Activated T-cell treated with anti-CD3 and anti-CD28 coated beads, Interleukin-2, amount 50 U/mL, for 72 hours (primary cell): ENCODE results near the gene TSPAN6. TPM values are rescaled to one million over a fixed set of nuclear protein-coding genes. Genes with fewer than 3 reads are reported as not detected.
A peak's percentile ranks its signal among the peaks of the same experiment; 100 is the strongest.

Source experiments
- ATAC-seq, 2 donors: fragments of 150-1000 bp; cut with Tn5 transposase; replicated peaks in 1 of 2; 2 replicates each; pipeline ENCODE4 v1.10.0; 2021; ENCODE audit warnings: moderate library complexity in 2 of 2, mild to moderate bottlenecking in 1 of 2
- DNase-seq, 2 donors: peaks; one replicate each; pipeline ENCODE4 v3.0.0; 2021 to 2022; ENCODE audit warnings: mixed read lengths in 1 of 2
- H3K27ac Mint-ChIP-seq: one replicate; pipeline ENCODE4 v1.8.0; 2022; ENCODE audit warnings: mild to moderate bottlenecking, moderate library complexity, mixed read lengths
- H3K27me3 Mint-ChIP-seq: one replicate; pipeline ENCODE4 v1.8.0; 2022; ENCODE audit warnings: low read depth, mixed read lengths
- H3K36me3 Mint-ChIP-seq, 2 donors: one replicate each; pipeline ENCODE4 v1.8.0; 2022; ENCODE audit warnings: mixed read lengths in 2 of 2, mild to moderate bottlenecking in 1 of 2; ENCODE audit not compliant: insufficient read depth in 2 of 2
- H3K4me1 Mint-ChIP-seq: one replicate; pipeline ENCODE4 v1.8.0; 2022; ENCODE audit warnings: low read depth, mixed read lengths
- H3K4me3 Mint-ChIP-seq, 2 donors: one replicate each; pipeline ENCODE4 v1.8.0; 2022; ENCODE audit warnings: mild to moderate bottlenecking in 2 of 2, mixed read lengths in 2 of 2, moderate library complexity in 2 of 2
- H3K9me3 Mint-ChIP-seq, 2 donors: one replicate each; pipeline ENCODE4 v1.8.0; 2022; ENCODE audit warnings: mixed read lengths in 2 of 2
- total RNA-seq, 2 donors: library from RNA; stranded (reverse); gene quantifications; one replicate each; pipeline ENCODE4 v1.2.3, GENCODE V29; 2022

The TSPAN6 gene
- total RNA-seq, 2 donors from 2014 or later: 0.43 TPM; not detected in 1

DNA sequence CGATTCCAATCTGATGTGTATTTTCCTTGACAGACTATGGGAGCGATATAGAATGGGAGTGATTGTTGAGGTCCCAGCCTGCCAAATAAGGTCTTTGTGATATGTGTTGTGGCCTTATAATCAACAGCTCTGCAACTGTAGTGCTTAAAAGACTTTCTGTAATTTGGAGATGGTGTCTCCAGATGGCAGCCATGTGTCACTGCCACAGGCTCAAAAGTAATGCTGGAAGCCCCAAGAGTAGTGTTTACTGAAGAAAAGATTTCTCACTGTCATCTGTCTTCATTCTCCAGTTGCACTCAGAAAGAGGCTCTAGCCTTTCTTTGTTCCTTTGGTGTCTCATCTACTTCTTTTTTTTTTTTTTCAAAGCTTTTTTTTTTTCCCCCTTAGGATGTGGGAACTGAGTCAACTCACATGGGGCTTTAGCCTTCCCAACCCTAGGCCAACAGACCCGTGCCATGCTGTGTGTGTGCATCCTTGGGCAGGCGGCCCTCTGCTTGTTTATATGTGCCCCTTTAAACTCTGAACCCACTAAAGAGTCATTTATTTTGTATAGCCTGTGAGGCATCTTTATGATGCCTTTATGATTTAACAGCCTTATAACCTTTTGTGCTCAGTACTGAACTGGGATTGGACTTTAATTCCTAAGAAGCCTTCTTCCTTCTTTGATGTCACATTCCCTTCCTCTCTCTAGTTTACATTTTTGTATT is 23.0 kb upstream of the TSPAN6 start:
- peaks cover 40% of the 10 kb centered on the region for H3K27me3 Mint-ChIP-seq

DNA sequence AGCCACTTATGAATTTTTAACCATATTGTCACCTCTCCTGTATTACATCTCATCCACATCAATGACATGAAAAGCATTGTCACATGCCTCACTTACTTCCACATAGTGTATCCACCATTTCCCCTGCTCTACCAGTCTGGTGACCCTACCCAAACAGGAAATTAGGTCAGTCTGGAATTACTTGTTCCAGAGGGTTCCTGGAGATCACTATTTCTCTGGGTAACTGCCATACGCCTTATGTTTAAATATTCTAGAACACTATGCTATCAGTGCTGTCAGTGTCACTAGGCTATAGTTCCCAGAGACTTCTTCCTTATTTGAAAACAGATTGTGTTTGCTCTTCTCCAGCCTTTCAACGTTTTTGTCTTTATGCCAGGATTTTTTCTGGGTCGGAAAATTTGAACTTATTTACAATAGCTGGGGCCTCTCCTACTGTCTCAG is 22.4 kb upstream of the TSPAN6 start:
- DNase-seq (no peak), ATAC-seq (no peak)
- H3K27ac Mint-ChIP-seq: no peak overlapping the region
- H3K36me3 Mint-ChIP-seq: no peaks in the 10 kb centered on the region
- H3K27me3 Mint-ChIP-seq: peaks cover 38% of the 10 kb centered on the region
- H3K4me1 Mint-ChIP-seq: no peaks in the 10 kb centered on the region
- no peaks in the 10 kb centered on the region for H3K9me3 Mint-ChIP-seq
- no peak overlapping the region for H3K4me3 Mint-ChIP-seq

More for the DNA sequence above, 23.0 kb upstream of the TSPAN6 start:
- no peak overlapping the region for H3K4me3 Mint-ChIP-seq
- no peaks in the 10 kb centered on the region for H3K36me3 Mint-ChIP-seq
- H3K9me3 Mint-ChIP-seq: no peaks in the 10 kb centered on the region
- no peak for DNase-seq
- H3K27ac Mint-ChIP-seq: no peak overlapping the region
- ATAC-seq: no peak
- H3K4me1 Mint-ChIP-seq: no peaks in the 10 kb centered on the region

DNA sequence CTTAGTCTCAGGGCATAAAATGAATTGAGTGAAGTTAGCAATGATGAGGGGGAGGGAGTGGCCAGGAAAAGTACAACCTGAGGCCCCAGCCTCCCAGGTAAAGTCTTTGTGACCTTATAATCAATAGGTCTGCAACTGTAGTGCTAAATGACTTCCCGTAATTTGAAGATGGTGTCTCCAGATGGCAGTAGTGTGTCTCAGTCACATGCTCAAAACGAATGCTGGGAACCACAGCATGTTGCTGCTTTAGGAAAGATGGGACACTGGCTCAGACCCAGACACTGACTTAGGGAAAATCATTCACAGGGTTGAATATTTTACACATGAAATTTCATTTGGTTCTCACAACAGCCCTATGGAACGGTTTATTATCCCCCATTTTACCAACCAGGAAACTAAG is 17.7 kb upstream of the TSPAN6 start:
- Mint-ChIP-seq H3K36me3 (no peaks in the 10 kb centered on the region), H3K4me3 (no peak overlapping the region), H3K27ac (no peak overlapping the region), H3K27me3 (peaks cover 39% of the 10 kb centered on the region), H3K4me1 (no peaks in the 10 kb centered on the region), H3K9me3 (no peaks in the 10 kb centered on the region)
- DNase-seq (no peak), ATAC-seq (no peak)

DNA sequence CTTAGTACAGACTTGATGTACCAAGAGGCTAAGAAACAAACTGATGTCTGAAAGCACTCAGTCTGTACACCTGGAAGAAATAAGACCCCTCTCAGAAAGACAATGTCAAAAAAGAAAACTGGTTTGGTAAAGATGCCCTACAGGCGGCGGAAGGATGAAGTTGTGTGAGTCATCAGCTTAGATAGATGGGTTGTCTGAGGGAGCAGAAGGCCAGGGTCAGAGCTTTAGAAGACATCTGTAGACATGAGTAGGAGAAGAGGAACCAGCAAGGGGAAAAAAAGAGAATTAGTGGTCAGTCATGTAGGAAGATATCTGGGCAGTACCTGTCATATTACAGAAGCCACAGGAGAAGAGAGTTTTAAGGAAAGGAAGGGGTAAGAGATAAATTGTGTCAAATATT is 15.7 kb upstream of the TSPAN6 start:
- DNase-seq: no peak
- no peaks in the 10 kb centered on the region for H3K36me3 Mint-ChIP-seq
- no peak overlapping the region for H3K4me3 Mint-ChIP-seq
- ATAC-seq: no peak
- H3K27ac Mint-ChIP-seq: no peak overlapping the region
- peaks cover 47% of the 10 kb centered on the region for H3K27me3 Mint-ChIP-seq
- no peaks in the 10 kb centered on the region for H3K9me3 Mint-ChIP-seq
- H3K4me1 Mint-ChIP-seq: no peaks in the 10 kb centered on the region

DNA sequence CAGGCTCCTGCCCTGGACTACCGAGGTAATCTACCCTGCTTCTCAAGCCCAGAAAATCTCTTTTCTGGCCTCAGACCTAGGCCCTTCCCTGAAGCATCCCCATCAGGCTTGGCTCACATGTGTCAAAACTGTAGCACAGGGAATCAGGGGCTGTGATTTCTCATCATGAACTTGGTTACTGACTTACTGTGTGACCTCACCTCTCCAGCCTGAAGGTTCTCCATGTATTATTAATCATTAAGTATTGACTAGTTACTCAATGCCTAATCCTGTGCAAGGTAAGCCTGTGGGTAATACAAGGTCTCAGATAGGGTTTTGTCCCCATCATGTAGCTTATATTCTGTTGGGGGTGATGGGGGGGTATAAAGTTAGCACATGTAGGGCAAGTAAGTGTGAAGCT is 14.2 kb upstream of the TSPAN6 start:
- Mint-ChIP-seq H3K4me1 (no peaks in the 10 kb centered on the region), H3K27ac (no peak overlapping the region), H3K9me3 (no peaks in the 10 kb centered on the region), H3K36me3 (no peaks in the 10 kb centered on the region), H3K27me3 (peaks cover 38% of the 10 kb centered on the region), H3K4me3 (no peak overlapping the region)
- DNase-seq (no peak), ATAC-seq (no peak)

DNA sequence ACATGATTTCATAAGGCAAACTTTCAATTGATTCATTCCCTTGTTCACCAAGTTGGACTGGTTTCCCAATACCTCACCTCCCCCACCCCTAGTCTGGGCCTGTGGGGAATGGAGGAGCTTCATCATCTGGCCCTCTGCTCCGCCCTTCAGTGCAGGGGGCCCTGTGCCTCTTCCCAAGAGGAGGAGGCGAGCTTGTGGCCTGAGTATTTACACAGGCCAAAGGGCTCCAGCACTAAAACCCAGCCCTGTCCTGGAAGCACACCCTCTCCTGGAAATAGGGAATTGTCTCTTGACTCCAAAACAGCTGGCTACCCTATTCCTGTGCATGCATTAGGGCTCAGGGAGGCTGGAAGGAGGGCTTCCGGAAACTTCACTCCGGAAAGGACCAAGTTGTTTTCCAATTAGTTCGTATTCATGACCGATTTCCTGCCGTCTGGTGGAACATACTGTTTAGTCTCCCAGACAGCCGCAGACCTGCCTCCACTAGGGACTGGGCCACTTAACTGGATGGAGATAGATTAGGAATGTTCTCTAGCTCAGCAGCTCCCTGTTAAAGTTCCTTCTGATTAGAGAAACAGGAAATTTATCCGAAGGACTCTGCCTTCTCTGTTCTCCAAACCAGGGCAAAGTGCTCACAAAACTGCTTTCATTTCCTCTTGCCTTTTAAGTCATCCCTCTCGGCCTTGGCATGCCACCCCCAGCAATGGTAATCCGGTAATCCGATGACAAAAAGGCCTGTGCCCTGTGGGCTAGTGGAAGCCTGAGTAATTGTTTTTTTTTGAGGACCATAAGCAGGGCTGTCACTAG is 13.1 kb upstream of the TSPAN6 start:
- DNase-seq (no peak), ATAC-seq (no peak)
- no peaks in the 10 kb centered on the region for H3K4me1 Mint-ChIP-seq
- no peak overlapping the region for H3K4me3 Mint-ChIP-seq
- no peak overlapping the region for H3K27ac Mint-ChIP-seq
- no peaks in the 10 kb centered on the region for H3K36me3 Mint-ChIP-seq
- no peaks in the 10 kb centered on the region for H3K9me3 Mint-ChIP-seq
- H3K27me3 Mint-ChIP-seq: peaks cover 44% of the 10 kb centered on the region

DNA sequence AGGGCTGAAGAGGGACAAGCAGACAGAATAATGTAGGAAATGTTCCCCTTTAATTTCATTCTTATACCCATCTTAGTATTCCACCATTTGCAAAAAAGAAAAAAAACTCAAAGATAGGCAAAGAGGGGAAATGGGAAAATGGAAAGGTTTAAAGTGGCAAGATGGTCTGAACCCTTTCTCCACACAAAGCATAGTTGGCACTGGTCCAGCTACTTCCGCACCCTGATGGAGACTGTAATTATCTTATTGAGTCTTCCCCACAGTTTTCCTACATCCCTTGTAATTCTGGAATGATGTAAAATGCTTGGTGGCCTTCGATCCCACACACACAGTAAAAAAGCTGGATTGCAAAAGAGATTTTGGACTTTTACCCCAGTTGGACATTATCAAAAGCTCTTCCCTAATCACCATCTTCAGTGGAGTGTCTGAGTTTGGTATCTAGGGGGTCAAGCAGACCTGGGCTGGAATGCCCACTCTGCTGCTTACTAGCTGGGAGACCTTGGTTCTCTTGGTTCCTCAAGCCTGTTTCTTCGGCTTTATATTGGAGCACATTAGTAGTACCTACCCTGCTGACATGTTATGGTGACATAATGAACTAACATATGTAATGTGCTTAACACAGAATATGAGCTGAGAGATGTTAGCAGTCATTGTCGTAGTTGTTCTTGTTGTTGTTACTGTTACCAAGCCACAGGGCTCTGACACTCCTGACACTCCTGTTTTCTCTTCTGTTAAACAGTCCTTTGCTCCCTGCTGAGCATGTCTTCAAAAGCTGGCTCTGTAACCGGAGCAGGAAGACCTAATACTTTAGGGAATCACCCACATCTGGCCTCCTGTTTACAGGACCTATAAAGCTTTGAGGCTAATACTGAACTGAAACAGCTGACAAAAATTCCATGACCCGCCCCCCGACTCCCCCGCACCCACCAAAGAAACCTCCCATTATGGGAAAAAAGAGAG is 12.1 kb upstream of the TSPAN6 start:
- no peaks in the 10 kb centered on the region for H3K9me3 Mint-ChIP-seq

DNA sequence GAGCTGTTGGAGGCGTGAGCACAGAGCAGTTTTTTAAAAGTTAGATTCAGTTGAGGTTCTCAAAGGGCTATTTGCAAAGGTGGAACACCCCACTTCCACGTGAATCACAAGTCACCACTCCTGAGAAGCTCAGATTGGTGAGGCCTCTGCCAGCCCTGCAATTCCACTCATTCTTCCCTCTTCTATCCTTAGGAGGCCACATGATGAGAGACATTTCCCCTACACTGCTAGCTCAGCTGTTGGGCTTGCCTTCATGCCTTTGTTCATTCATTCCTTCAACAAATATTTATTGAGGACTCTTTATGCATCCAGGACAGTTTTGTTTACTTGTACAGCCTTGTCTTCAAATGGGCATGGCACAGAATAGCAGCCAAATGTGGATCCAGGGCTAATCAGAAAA is 11.1 kb upstream of the TSPAN6 start:
- H3K36me3 Mint-ChIP-seq: no peaks in the 10 kb centered on the region
- no peak for DNase-seq
- H3K4me3 Mint-ChIP-seq: no peak overlapping the region
- H3K9me3 Mint-ChIP-seq: no peaks in the 10 kb centered on the region
- H3K27me3 Mint-ChIP-seq: peaks cover 50% of the 10 kb centered on the region
- H3K27ac Mint-ChIP-seq: no peak overlapping the region
- no peak for ATAC-seq
- H3K4me1 Mint-ChIP-seq: no peaks in the 10 kb centered on the region

More for the DNA sequence above, 12.1 kb upstream of the TSPAN6 start:
- no peak for ATAC-seq
- no peak for DNase-seq
- no peak overlapping the region for H3K27ac Mint-ChIP-seq
- no peaks in the 10 kb centered on the region for H3K36me3 Mint-ChIP-seq
- H3K4me3 Mint-ChIP-seq: no peak overlapping the region
- H3K27me3 Mint-ChIP-seq: peaks cover 53% of the 10 kb centered on the region
- no peaks in the 10 kb centered on the region for H3K4me1 Mint-ChIP-seq

DNA sequence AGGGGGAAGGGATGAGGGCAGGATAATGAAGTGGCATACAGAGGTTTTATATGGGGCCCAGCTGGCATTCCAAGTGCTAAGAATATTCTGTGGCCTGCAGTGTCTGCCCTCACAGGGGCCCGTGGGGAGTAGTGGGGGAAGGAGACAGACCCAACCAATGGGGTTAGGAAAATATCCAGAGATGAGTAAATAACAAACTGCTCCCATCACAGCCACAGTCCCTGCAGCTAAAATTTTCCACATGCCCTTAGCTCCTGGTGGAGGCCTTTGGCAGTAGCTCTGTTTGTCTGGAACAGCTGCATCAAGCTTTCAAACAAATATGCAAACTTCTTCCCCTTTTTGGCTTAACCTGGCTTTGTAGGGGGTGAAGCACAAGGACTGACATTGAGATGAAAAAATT is 10.5 kb upstream of the TSPAN6 start:
- Mint-ChIP-seq H3K4me1 (no peaks in the 10 kb centered on the region), H3K27me3 (peaks cover 50% of the 10 kb centered on the region), H3K4me3 (no peak overlapping the region), H3K27ac (no peak overlapping the region), H3K36me3 (no peaks in the 10 kb centered on the region), H3K9me3 (no peaks in the 10 kb centered on the region)
- ATAC-seq: no peak
- no peak for DNase-seq

DNA sequence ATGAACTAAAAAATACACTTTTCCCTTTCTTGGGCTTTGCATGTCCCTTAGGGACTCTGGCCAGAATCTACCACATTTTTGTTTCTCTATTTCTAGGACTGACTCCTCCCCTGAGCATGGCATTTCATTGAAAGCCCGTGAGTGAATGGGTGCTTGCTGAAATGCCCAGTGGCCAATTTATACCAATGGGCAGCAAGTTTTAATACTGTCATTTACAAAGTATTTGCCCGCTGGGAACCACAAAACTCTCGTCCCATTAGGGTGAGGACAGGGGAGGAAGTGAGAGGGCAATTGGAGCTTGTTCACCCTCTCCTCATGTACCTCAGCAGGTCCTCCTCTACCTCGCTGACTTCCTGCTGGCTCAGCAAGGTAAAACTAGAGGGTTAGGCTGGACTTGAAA is 8.5 kb upstream of the TSPAN6 start:
- Mint-ChIP-seq H3K4me3 (no peak overlapping the region), H3K4me1 (no peaks in the 10 kb centered on the region), H3K27me3 (peaks cover 54% of the 10 kb centered on the region), H3K9me3 (no peaks in the 10 kb centered on the region), H3K27ac (no peak overlapping the region), H3K36me3 (no peaks in the 10 kb centered on the region)
- ATAC-seq: no peak
- no peak for DNase-seq

DNA sequence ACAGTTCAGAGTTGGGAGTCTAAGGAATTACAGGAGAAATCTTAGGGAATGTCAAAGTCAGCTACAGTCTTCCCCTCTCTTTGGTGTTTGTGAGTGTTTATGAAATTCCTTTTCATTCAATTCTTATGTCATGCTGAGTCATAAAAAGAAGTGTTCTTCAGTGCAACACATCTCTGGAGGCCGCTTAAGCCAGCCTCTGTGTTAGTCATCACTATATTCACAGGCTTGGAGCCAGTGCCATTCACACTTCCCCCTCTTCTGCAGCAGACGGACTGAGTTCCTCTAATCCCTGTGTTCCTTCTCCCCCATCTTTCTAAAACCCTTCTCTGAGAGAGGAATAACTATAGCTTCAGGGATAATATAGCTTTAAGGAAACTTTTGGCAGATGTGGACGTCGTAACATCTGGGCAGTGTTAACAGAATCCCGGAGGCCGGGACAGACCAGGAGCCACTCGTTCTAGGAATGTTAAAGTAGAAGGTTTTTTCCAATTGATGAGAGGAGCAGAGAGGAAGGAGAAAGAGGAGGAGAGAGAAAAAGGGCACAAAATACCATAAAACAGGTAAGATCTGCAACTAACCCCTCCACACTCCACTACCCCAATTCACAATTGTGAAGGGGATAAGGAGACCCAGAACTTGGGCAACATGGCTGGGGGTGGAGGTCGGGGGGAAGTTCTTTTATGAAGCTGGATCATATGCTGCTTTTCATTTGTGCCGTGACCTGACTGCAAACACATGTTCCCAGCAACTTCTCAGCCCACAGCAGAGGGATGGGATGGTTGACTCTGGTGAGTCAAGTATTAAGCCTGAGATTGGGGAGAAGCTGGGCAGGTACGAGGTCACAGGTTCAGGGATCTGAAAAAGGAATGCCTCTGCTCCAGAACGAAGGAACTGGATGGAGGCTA is 7.6 kb upstream of the TSPAN6 start, which contains the start of gene SRPX2:
Gene SRPX2, plus strand, starts transcription at position 244 of the 905 bp plus-strand sequence. CDS start 2,124 bp downstream, outside the sequence.
- Mint-ChIP-seq H3K4me3 (no peak within 1 kb of the TSS), H3K27ac (no peak within 1 kb of the TSS), H3K27me3 (peaks cover 63% of the 10 kb centered on the region), H3K9me3 (no peaks in the 10 kb centered on the region), H3K36me3 (no peaks in the 10 kb centered on the region), H3K4me1 (no peaks in the 10 kb centered on the region)
- DNase-seq (no peak), ATAC-seq (peak; percentile 39 to 46)

DNA sequence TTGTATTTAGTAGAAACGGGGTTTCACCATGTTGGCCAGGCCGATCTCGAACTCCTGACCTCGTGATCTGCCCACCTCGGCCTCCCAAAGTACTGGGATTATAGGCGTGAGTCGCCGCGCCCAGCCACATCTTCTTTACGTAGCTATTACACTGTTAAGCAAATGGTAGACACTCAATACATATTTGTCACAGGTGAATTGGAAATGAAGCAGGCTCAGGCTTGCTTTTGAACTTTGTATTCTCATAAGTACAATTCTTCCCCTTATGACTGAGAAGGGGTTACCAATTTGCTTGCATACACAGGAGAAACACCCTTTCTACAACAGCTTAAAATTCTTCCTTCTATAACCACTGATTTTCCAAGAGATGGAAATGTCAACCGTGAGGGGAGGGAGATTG is 6.6 kb upstream of the TSPAN6 start:
- ATAC-seq (no peak), DNase-seq (no peak)
- H3K4me1 Mint-ChIP-seq: no peaks in the 10 kb centered on the region
- H3K27ac Mint-ChIP-seq: no peak overlapping the region
- peaks cover 70% of the 10 kb centered on the region for H3K27me3 Mint-ChIP-seq
- no peaks in the 10 kb centered on the region for H3K36me3 Mint-ChIP-seq
- H3K4me3 Mint-ChIP-seq: no peak overlapping the region
- no peaks in the 10 kb centered on the region for H3K9me3 Mint-ChIP-seq
